Measurements from ENCODE around the gene HELT. TPM values are rescaled to one million over a fixed set of nuclear protein-coding genes. Genes with fewer than 3 reads are reported as not detected.

HELT gene
- total RNA-seq = not detected
- polyA plus RNA-seq (2013, experiment 1 of 2) = not detected
- polyA plus RNA-seq (2013, experiment 2 of 2) = not detected
- long read RNA-seq, experiment 1 = 0 reads
- long read RNA-seq, experiment 2 = 0 reads
- long read RNA-seq, experiment 3 = 0 reads
- long read RNA-seq, experiment 4 = 0 reads

- 0 to 1% methylated on average over 29 to 58 of the region's 58 CpGs for WGBS, 2 experiments (ENCODE audit: insufficient coverage in 1 of 2, insufficient read length in 1 of 2)
- peak within 1 kb of the TSS; percentile 45 for H3K4me3 ChIP-seq (ENCODE audit: low read length)
- DNase-seq = peak; percentile 83
- H3K9ac ChIP-seq (ENCODE audit: extremely low read depth, low read length, poor library complexity, severe bottlenecking) = no peak within 1 kb of the TSS
- H3K36me3 Mint-ChIP-seq (ENCODE audit: low read depth) = no peaks in the 10 kb centered on the region
- H3K4me1 Mint-ChIP-seq = peaks cover 42% of the 10 kb centered on the region
- no peak for TF ChIP-seq CTCF (conservative IDR thresholded peaks at IDR 0.05)
- H3K4me3 Mint-ChIP-seq = peak within 1 kb of the TSS; percentile 41
- peaks cover 100% of the 10 kb centered on the region for H3K27me3 Mint-ChIP-seq (ENCODE audit: insufficient read depth)
- H3K9me3 ChIP-seq (ENCODE audit: control insufficient read depth, low read length) = no peaks in the 10 kb centered on the region
- H3K27ac Mint-ChIP-seq = no peak within 1 kb of the TSS
- H3K4me1 ChIP-seq (ENCODE audit: control insufficient read depth, insufficient read depth, low read length) = peaks cover 10% of the 10 kb centered on the region
- H3K9me3 Mint-ChIP-seq = no peaks in the 10 kb centered on the region
- no peaks in the 10 kb centered on the region for H3K36me3 ChIP-seq (ENCODE audit: control insufficient read depth, insufficient read depth, low read length)
- peaks cover 100% of the 10 kb centered on the region for H3K27me3 ChIP-seq (ENCODE audit: control insufficient read depth, insufficient read depth, low read length, poor library complexity, severe bottlenecking)
- no peak within 1 kb of the TSS for H3K27ac ChIP-seq (ENCODE audit: low read depth, low read length)
Measured at GRCh38 chr4:185017964-185018772, at the start of gene HELT. TSS of gene HELT (plus strand) at chr4:185018490. CDS start at chr4:185018929, 439 bp downstream.

- H3K4me1 Mint-ChIP-seq = no peaks in the 10 kb centered on the region
- peaks cover 44% of the 10 kb centered on the region for H3K9me3 Mint-ChIP-seq
- H3K27ac Mint-ChIP-seq = no peak overlapping the region
- Histone ChIP-seq H3K27me3 (ENCODE audit: control insufficient read depth, insufficient read depth, low read length, poor library complexity, severe bottlenecking) (no peaks in the 10 kb centered on the region), H3K9me3 (ENCODE audit: control insufficient read depth, low read length) (peaks cover 10% of the 10 kb centered on the region), H3K36me3 (ENCODE audit: control insufficient read depth, insufficient read depth, low read length) (no peaks in the 10 kb centered on the region), H3K9ac (ENCODE audit: extremely low read depth, low read length, poor library complexity, severe bottlenecking) (no peak overlapping the region), H3K4me1 (ENCODE audit: control insufficient read depth, insufficient read depth, low read length) (no peaks in the 10 kb centered on the region), H3K27ac (ENCODE audit: low read depth, low read length) (no peak overlapping the region), H3K4me3 (ENCODE audit: low read length) (no peak overlapping the region)
- no peak for TF ChIP-seq CTCF (conservative IDR thresholded peaks at IDR 0.05)
- no peak overlapping the region for H3K4me3 Mint-ChIP-seq
- WGBS, 2 experiments (ENCODE audit: insufficient coverage in 1 of 2, insufficient read length in 1 of 2) = 75 to 86% methylated on average over 4 to 5 of the region's 5 CpGs
- peaks cover 4% of the 10 kb centered on the region for H3K36me3 Mint-ChIP-seq (ENCODE audit: low read depth)
- no peak for DNase-seq
- H3K27me3 Mint-ChIP-seq (ENCODE audit: insufficient read depth) = peaks cover 8% of the 10 kb centered on the region
Measured at GRCh38 chr4:184968784-184969201, 49.5 kb upstream of the HELT start.

GRCh38 chr4:184969610-184970009, 48.7 kb upstream of the HELT start:
- H3K4me1 ChIP-seq (ENCODE audit: control insufficient read depth, insufficient read depth, low read length) = no peaks in the 10 kb centered on the region
- H3K36me3 Mint-ChIP-seq (ENCODE audit: low read depth) = peaks cover 4% of the 10 kb centered on the region
- DNase-seq = no peak
- peaks cover 10% of the 10 kb centered on the region for H3K9me3 ChIP-seq (ENCODE audit: control insufficient read depth, low read length)
- no peaks in the 10 kb centered on the region for H3K4me1 Mint-ChIP-seq
- WGBS, 2 experiments (ENCODE audit: insufficient coverage in 1 of 2, insufficient read length in 1 of 2) = 50 to 85% methylated on average over 1 to 5 of the region's 5 CpGs
- H3K4me3 ChIP-seq (ENCODE audit: low read length) = no peak overlapping the region
- H3K27ac ChIP-seq (ENCODE audit: low read depth, low read length) = no peak overlapping the region
- H3K27me3 Mint-ChIP-seq (ENCODE audit: insufficient read depth) = peaks cover 8% of the 10 kb centered on the region
- H3K36me3 ChIP-seq (ENCODE audit: control insufficient read depth, insufficient read depth, low read length) = no peaks in the 10 kb centered on the region
- H3K9ac ChIP-seq (ENCODE audit: extremely low read depth, low read length, poor library complexity, severe bottlenecking) = no peak overlapping the region
- peaks cover 40% of the 10 kb centered on the region for H3K9me3 Mint-ChIP-seq
- no peak overlapping the region for H3K27ac Mint-ChIP-seq
- TF ChIP-seq CTCF (conservative IDR thresholded peaks at IDR 0.05) = no peak
- no peak overlapping the region for H3K4me3 Mint-ChIP-seq
- no peaks in the 10 kb centered on the region for H3K27me3 ChIP-seq (ENCODE audit: control insufficient read depth, insufficient read depth, low read length, poor library complexity, severe bottlenecking)

Data from endodermal cell (in vitro differentiated cells).